Peyer's patch (tissue), 4 donors: ENCODE results near the gene DRG2.

ENCODE experiments used
- CTCF ChIP-seq, 6 experiments: fragments of 450-650 bp in 4 of 6; fragments of 200-600 bp in 2 of 6; sonication (generic) in 1 of 6; IDR thresholded peaks; one replicate each; pipeline ENCODE4 v1.5.1; 2017 to 2019; ENCODE audit warnings: antibody characterized with exemption in 6 of 6, mild to moderate bottlenecking in 3 of 6, moderate library complexity in 1 of 6
- POLR2A ChIP-seq, 2 donors: fragments of 450-650 bp; IDR thresholded peaks; one replicate each; pipeline ENCODE4 v1.5.1; 2017; ENCODE audit warnings: antibody characterized with exemption in 2 of 2, mild to moderate bottlenecking in 2 of 2, moderate library complexity in 2 of 2

DNA sequence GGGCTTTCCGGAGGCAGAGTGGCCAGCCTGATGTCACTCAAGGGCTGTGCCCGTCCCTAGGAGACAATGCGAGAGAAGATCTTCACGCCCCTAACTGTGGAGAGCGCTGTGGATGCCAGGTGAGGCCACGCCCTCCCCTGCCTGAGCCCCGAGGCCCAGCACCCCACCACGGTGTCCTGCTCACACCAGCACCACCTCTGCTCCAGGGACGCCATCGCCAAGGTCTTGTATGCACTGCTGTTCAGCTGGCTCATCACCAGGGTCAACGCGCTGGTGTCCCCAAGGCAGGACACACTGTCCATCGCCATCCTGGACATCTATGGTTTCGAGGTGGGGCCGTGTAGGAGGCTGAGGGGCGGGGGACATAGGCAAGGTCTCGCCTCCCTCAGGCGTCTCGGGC is 48.6 kb downstream of the DRG2 start:
- TF ChIP-seq CTCF (IDR thresholded peaks at IDR 0.05) (no peak), POLR2A (IDR thresholded peaks at IDR 0.05) (no peak)
